HEK293 (cell line): ENCODE measurements around the gene DZIP1.

Experiments used
- CTCF ChIA-PET: fragments of 350-600 bp; formaldehyde crosslinking; extraction: SDS; loops from one replicate; lab custom pipeline; 2021; ENCODE audit warnings: antibody characterized with exemption; lab: Yijun Ruan, JAX
- POLR2A ChIA-PET: fragments of 300-600 bp; formaldehyde crosslinking; extraction: SDS; loops from one replicate; lab custom pipeline; 2020; ENCODE audit warnings: antibody characterized with exemption, inconsistent platforms; lab: Yijun Ruan, JAX
- H3K27ac ChIP-seq: fragments of 200-500 bp; sonication (Bioruptor generic); 2 replicates; pipeline ENCODE4 v1.5.1; 2014; ENCODE audit warnings: low read depth, low read length, control low read depth, inconsistent platforms; ENCODE audit errors: extremely low read depth
- H3K36me3 ChIP-seq, 2 experiments: fragments of 200-500 bp in 1 of 2; sonication (Bioruptor generic) in 1 of 2; 1 replicate in 1 of 2; 2 replicates in 1 of 2; pipeline ENCODE4 v1.5.1; 2014 to 2017; ENCODE audit warnings: inconsistent platforms in 2 of 2, low read length in 2 of 2; ENCODE audit not compliant: control insufficient read depth in 2 of 2, insufficient read depth in 1 of 2
- H3K4me1 ChIP-seq: fragments of 200-500 bp; sonication (Bioruptor generic); 2 replicates; pipeline ENCODE4 v1.5.1; 2014; ENCODE audit warnings: mild to moderate bottlenecking, low read length, inconsistent platforms; ENCODE audit not compliant: control insufficient read depth, insufficient read depth
- H3K4me3 ChIP-seq: 2 replicates; pipeline ENCODE4 v1.5.1; 2011; ENCODE audit warnings: low read depth, mild to moderate bottlenecking, control low read depth, low read length, moderate library complexity
- H3K9me3 ChIP-seq: fragments of 200-500 bp; sonication (Bioruptor generic); 2 replicates; pipeline ENCODE4 v1.5.1; 2014; ENCODE audit warnings: low read depth, low read length, inconsistent platforms; ENCODE audit not compliant: control insufficient read depth, insufficient read depth
- SETDB1 ChIP-seq: IDR thresholded peaks from one replicate; pipeline ENCODE4 v1.6.1; 2017; ENCODE audit warnings: mild to moderate bottlenecking, low read length, moderate library complexity, mixed read lengths; ENCODE audit not compliant: insufficient read length
- ZEB2 ChIP-seq: fragments of 450-650 bp; formaldehyde crosslinking; IDR thresholded peaks from 2 replicates; pipeline ENCODE4 v1.5.1; 2016; ENCODE audit warnings: missing biosample characterization, missing genetic modification characterization
- ZFP37 ChIP-seq: fragments of 450-650 bp; formaldehyde crosslinking; IDR thresholded peaks from 2 replicates; pipeline ENCODE4 v1.5.1; 2016; ENCODE audit warnings: missing biosample characterization, missing genetic modification characterization
- ZIC2 ChIP-seq: fragments of 450-650 bp; formaldehyde crosslinking; IDR thresholded peaks from 2 replicates; pipeline ENCODE4 v1.5.1; 2016; ENCODE audit warnings: missing biosample characterization, missing genetic modification characterization
- ZNF16 ChIP-seq: fragments of 450-650 bp; formaldehyde crosslinking; IDR thresholded peaks from 2 replicates; pipeline ENCODE4 v1.5.1; 2016; ENCODE audit warnings: low read depth, missing biosample characterization, missing genetic modification characterization
- ZNF24 ChIP-seq: fragments of 450-650 bp; formaldehyde crosslinking; IDR thresholded peaks from 2 replicates; pipeline ENCODE4 v1.5.1; 2016; ENCODE audit warnings: missing biosample characterization, missing genetic modification characterization
- ZNF266 ChIP-seq: fragments of 450-650 bp; formaldehyde crosslinking; IDR thresholded peaks from 2 replicates; pipeline ENCODE4 v1.5.1; 2016; ENCODE audit warnings: missing biosample characterization, missing genetic modification characterization, low read depth
- ZNF37A ChIP-seq: fragments of 450-650 bp; IDR thresholded peaks from 2 replicates; pipeline ENCODE4 v1.5.1; 2018; ENCODE audit warnings: missing biosample characterization, missing genetic modification characterization
- ZNF394 ChIP-seq: fragments of 450-650 bp; formaldehyde crosslinking; IDR thresholded peaks from 2 replicates; pipeline ENCODE4 v1.5.1; 2016; ENCODE audit warnings: missing biosample characterization, missing genetic modification characterization, mild to moderate bottlenecking, moderate library complexity, borderline replicate concordance
- ZNF426 ChIP-seq: fragments of 450-650 bp; formaldehyde crosslinking; IDR thresholded peaks from 2 replicates; pipeline ENCODE4 v1.5.1; 2017; ENCODE audit warnings: missing biosample characterization, missing genetic modification characterization, mild to moderate bottlenecking, inconsistent platforms, moderate library complexity
- ZNF530 ChIP-seq: fragments of 450-650 bp; formaldehyde crosslinking; IDR thresholded peaks from 2 replicates; pipeline ENCODE4 v1.5.1; 2016; ENCODE audit warnings: low read depth, missing biosample characterization, missing genetic modification characterization
- ZNF610 ChIP-seq: fragments of 450-650 bp; formaldehyde crosslinking; IDR thresholded peaks from 2 replicates; pipeline ENCODE4 v1.5.1; 2016; ENCODE audit warnings: missing biosample characterization, missing genetic modification characterization, borderline replicate concordance
- ZNF624 ChIP-seq: fragments of 450-650 bp; formaldehyde crosslinking; IDR thresholded peaks from 2 replicates; pipeline ENCODE4 v1.5.1; 2017; ENCODE audit warnings: missing biosample characterization, missing genetic modification characterization
- ZNF654 ChIP-seq: fragments of 450-650 bp; formaldehyde crosslinking; IDR thresholded peaks from 2 replicates; pipeline ENCODE4 v1.5.1; 2016; ENCODE audit warnings: low read depth, missing biosample characterization, missing genetic modification characterization
- ZNF658 ChIP-seq: fragments of 450-650 bp; formaldehyde crosslinking; IDR thresholded peaks from 2 replicates; pipeline ENCODE4; 2016; ENCODE audit warnings: missing biosample characterization, missing genetic modification characterization
- ZNF664 ChIP-seq: fragments of 450-650 bp; formaldehyde crosslinking; IDR thresholded peaks from 2 replicates; pipeline ENCODE4 v1.5.1; 2016; ENCODE audit warnings: missing biosample characterization, missing genetic modification characterization
- ZNF677 ChIP-seq: fragments of 450-650 bp; IDR thresholded peaks from 2 replicates; pipeline ENCODE4 v1.5.0; 2018; ENCODE audit warnings: missing biosample characterization, mild to moderate bottlenecking, missing genetic modification characterization, moderate library complexity
- ZNF777 ChIP-seq: fragments of 450-650 bp; formaldehyde crosslinking; IDR thresholded peaks from 2 replicates; pipeline ENCODE4 v1.5.1; 2017; ENCODE audit warnings: missing biosample characterization, missing genetic modification characterization, borderline replicate concordance
- ZNF791 ChIP-seq: fragments of 450-650 bp; formaldehyde crosslinking; IDR thresholded peaks from 2 replicates; pipeline ENCODE4 v1.5.1; 2016; ENCODE audit warnings: missing biosample characterization, missing genetic modification characterization
- ZNF792 ChIP-seq: fragments of 450-650 bp; formaldehyde crosslinking; IDR thresholded peaks from 2 replicates; pipeline ENCODE4 v1.5.1; 2016; ENCODE audit warnings: missing biosample characterization, missing genetic modification characterization
- ZSCAN30 ChIP-seq: fragments of 450-650 bp; IDR thresholded peaks from 2 replicates; pipeline ENCODE4 v1.5.1; 2018; ENCODE audit warnings: missing biosample characterization, mild to moderate bottlenecking, missing genetic modification characterization, moderate library complexity
- TF ChIP-seq, protein P1 (sequence below): fragments of 450-650 bp; formaldehyde crosslinking; IDR thresholded peaks from 2 replicates; pipeline ENCODE4 v1.5.1; 2017; ENCODE audit warnings: missing biosample characterization, mild to moderate bottlenecking, missing genetic modification characterization, moderate library complexity
- TF ChIP-seq, protein P2 (sequence below): fragments of 450-650 bp; formaldehyde crosslinking; IDR thresholded peaks from 2 replicates; pipeline ENCODE4 v1.5.1; 2016; ENCODE audit warnings: missing biosample characterization, missing genetic modification characterization
- TF ChIP-seq, protein P3 (sequence below): fragments of 450-650 bp; formaldehyde crosslinking; IDR thresholded peaks from 2 replicates; pipeline ENCODE4 v1.5.1; 2016; ENCODE audit warnings: missing biosample characterization, missing genetic modification characterization
- TF ChIP-seq, protein P4 (sequence below): fragments of 450-650 bp; formaldehyde crosslinking; IDR thresholded peaks from 2 replicates; pipeline ENCODE4 v1.5.1; 2017; ENCODE audit warnings: missing biosample characterization, missing genetic modification characterization
- TF ChIP-seq, protein P5 (sequence below): fragments of 450-650 bp; formaldehyde crosslinking; IDR thresholded peaks from 2 replicates; pipeline ENCODE4 v1.5.1; 2016; ENCODE audit warnings: missing biosample characterization, missing genetic modification characterization

Gene DZIP1

DNA sequence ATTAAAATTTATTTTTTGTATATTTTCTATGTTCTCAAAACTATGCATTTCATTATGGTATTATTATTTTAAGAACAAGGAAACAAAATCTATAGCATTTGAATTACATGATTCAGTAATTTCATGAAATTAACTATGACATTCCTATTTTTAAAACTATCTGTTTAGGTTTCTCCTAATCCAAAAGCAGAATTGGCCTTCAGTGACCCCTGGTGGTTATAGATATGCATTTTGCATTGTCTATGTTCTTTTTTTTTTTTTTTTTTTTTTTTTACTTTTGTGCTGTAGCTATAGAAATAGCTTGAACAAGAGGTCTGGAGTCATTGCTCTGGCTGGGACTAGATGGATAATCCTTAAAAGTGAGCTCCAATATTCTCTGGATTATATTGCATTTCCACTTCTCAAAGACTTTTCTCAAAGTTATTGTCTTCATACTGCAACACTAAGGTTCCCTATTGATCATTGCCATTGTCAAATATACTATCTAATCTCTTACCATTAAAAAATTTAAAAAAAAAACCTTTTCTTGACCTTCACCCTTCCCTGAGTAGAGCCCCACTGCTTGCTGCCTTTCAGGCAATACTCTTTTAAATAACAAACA lies 16.6 kb upstream of the DZIP1 start:
- ChIA-PET CTCF (interaction anchor here (0.7 to 2.0 kb wide), 11 partner anchors 12 to 1356 kb away, joined by 3 to 30 read pairs (median 4); no protein-coding TSS in a partner anchor), POLR2A (interaction anchor here (0.6 to 2.2 kb wide), 3 partner anchors 15 to 873 kb away, joined by 4 to 11 read pairs (median 8); partner anchors contain the start of gene DNAJC3)
- H3K4me1 ChIP-seq, result no peaks in the 10 kb centered on the region

DNA sequence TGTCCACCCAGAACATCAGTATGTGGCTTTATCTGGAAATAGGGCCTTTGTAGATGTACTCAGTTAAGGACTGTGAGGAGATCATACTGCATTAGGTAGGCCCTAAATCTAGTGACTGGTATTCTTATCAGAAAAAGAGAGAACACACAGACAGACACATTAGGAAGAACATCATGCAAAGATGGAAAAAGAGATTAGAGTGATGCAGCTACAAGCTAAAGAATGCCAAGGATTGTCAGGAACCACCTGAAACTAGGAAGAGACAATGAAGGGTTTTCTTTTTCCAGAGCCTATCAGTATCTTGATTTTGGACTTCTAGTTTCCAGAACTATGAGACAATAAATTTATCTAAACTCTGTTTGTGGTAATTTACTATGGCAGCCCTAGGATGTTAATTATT lies 15.0 kb upstream of the DZIP1 start:
- Histone ChIP-seq H3K4me1 (no peaks in the 10 kb centered on the region), H3K36me3 (no peaks in the 10 kb centered on the region), H3K9me3 (no peaks in the 10 kb centered on the region), H3K27ac (no peak overlapping the region), H3K4me3 (no peak overlapping the region)
- POLR2A ChIA-PET, result no interaction called here
- TF ChIP-seq ZNF624 (tag by site-specific recombination) (no peak), ZNF24 (tag by site-specific recombination) (no peak), ZNF610 (no peak), ZIC2 (tag by site-specific recombination) (no peak), SETDB1 (no peak), ZNF530 (tag by site-specific recombination) (no peak), ZNF677 (no peak), ZNF37A (no peak), ZNF664 (tag by site-specific recombination) (no peak), ZNF266 (tag by site-specific recombination) (no peak), ZNF777 (tag by site-specific recombination) (no peak), ZNF16 (tag by site-specific recombination) (no peak), ZSCAN30 (no peak), ZNF426 (tag by site-specific recombination) (no peak), ZNF658 (tag by site-specific recombination) (no peak)
- TF ChIP-seq, protein P1, sequence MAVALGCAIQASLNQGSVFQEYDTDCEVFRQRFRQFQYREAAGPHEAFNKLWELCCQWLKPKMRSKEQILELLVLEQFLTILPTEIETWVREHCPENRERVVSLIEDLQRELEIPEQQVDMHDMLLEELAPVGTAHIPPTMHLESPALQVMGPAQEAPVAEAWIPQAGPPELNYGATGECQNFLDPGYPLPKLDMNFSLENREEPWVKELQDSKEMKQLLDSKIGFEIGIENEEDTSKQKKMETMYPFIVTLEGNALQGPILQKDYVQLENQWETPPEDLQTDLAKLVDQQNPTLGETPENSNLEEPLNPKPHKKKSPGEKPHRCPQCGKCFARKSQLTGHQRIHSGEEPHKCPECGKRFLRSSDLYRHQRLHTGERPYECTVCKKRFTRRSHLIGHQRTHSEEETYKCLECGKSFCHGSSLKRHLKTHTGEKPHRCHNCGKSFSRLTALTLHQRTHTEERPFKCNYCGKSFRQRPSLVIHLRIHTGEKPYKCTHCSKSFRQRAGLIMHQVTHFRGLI (tag by site-specific recombination), result no peak
- TF ChIP-seq, protein P2, sequence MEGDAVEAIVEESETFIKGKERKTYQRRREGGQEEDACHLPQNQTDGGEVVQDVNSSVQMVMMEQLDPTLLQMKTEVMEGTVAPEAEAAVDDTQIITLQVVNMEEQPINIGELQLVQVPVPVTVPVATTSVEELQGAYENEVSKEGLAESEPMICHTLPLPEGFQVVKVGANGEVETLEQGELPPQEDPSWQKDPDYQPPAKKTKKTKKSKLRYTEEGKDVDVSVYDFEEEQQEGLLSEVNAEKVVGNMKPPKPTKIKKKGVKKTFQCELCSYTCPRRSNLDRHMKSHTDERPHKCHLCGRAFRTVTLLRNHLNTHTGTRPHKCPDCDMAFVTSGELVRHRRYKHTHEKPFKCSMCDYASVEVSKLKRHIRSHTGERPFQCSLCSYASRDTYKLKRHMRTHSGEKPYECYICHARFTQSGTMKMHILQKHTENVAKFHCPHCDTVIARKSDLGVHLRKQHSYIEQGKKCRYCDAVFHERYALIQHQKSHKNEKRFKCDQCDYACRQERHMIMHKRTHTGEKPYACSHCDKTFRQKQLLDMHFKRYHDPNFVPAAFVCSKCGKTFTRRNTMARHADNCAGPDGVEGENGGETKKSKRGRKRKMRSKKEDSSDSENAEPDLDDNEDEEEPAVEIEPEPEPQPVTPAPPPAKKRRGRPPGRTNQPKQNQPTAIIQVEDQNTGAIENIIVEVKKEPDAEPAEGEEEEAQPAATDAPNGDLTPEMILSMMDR (tag by site-specific recombination), result no peak
- TF ChIP-seq, protein P3, sequence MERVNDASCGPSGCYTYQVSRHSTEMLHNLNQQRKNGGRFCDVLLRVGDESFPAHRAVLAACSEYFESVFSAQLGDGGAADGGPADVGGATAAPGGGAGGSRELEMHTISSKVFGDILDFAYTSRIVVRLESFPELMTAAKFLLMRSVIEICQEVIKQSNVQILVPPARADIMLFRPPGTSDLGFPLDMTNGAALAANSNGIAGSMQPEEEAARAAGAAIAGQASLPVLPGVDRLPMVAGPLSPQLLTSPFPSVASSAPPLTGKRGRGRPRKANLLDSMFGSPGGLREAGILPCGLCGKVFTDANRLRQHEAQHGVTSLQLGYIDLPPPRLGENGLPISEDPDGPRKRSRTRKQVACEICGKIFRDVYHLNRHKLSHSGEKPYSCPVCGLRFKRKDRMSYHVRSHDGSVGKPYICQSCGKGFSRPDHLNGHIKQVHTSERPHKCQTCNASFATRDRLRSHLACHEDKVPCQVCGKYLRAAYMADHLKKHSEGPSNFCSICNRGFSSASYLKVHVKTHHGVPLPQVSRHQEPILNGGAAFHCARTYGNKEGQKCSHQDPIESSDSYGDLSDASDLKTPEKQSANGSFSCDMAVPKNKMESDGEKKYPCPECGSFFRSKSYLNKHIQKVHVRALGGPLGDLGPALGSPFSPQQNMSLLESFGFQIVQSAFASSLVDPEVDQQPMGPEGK (tag by site-specific recombination), result no peak
- CTCF ChIA-PET, result interaction anchor here (0.5 to 2.0 kb wide), 4 partner anchors 35 to 174 kb away, joined by 3 to 30 read pairs (median 6); no protein-coding TSS in a partner anchor

More for the DNA sequence above, 16.6 kb upstream of the DZIP1 start:
- Histone ChIP-seq H3K4me3 (no peak overlapping the region), H3K27ac (no peak overlapping the region), H3K36me3 (no peaks in the 10 kb centered on the region), H3K9me3 (no peaks in the 10 kb centered on the region)
- TF ChIP-seq ZEB2 (no peak), ZNF394 (tag by site-specific recombination) (0 out of 2 replicates have a peak, but pooled peaks have one; percentile 12), ZFP37 (tag by site-specific recombination) (no peak), ZNF791 (tag by site-specific recombination) (no peak), ZNF792 (no peak), ZNF654 (tag by site-specific recombination) (peak; percentile 55)
- TF ChIP-seq, protein P4, sequence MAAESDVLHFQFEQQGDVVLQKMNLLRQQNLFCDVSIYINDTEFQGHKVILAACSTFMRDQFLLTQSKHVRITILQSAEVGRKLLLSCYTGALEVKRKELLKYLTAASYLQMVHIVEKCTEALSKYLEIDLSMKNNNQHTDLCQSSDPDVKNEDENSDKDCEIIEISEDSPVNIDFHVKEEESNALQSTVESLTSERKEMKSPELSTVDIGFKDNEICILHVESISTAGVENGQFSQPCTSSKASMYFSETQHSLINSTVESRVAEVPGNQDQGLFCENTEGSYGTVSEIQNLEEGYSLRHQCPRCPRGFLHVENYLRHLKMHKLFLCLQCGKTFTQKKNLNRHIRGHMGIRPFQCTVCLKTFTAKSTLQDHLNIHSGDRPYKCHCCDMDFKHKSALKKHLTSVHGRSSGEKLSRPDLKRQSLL (tag by site-specific recombination), result no peak
- TF ChIP-seq, protein P5, sequence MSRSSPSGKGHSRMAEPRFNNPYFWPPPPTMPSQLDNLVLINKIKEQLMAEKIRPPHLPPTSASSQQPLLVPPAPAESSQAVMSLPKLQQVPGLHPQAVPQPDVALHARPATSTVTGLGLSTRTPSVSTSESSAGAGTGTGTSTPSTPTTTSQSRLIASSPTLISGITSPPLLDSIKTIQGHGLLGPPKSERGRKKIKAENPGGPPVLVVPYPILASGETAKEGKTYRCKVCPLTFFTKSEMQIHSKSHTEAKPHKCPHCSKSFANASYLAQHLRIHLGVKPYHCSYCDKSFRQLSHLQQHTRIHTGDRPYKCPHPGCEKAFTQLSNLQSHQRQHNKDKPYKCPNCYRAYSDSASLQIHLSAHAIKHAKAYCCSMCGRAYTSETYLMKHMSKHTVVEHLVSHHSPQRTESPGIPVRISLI (tag by site-specific recombination), result peak; percentile 85
